WTC11 (cell line): ENCODE measurements around the gene TOMM6.

Experiments
- AFF4 ChIP-seq: sonication (generic); formaldehyde crosslinking; IDR thresholded peaks from 2 replicates; pipeline ENCODE4 v1.8.1; 2023; ENCODE audit warnings: mild to moderate bottlenecking, missing genetic modification reagents, borderline replicate concordance
- ATF1 ChIP-seq: sonication (generic); formaldehyde crosslinking; IDR thresholded peaks from 2 replicates; pipeline ENCODE4 v1.8.1; 2023; ENCODE audit warnings: mild to moderate bottlenecking, moderate library complexity, missing genetic modification reagents
- CDX4 ChIP-seq: fragments of 250-450 bp; sonication (Bioruptor Pico); IDR thresholded peaks from 2 replicates; pipeline ENCODE4 v1.9.0; 2021; ENCODE audit warnings: moderate library complexity, mild to moderate bottlenecking, inconsistent platforms, borderline replicate concordance
- ELF4 ChIP-seq: sonication (generic); formaldehyde crosslinking; IDR thresholded peaks from 2 replicates; pipeline ENCODE4 v1.8.1; 2022; ENCODE audit warnings: low read depth, mild to moderate bottlenecking, moderate library complexity, missing genetic modification reagents
- KAT7 ChIP-seq: sonication (generic); formaldehyde crosslinking; IDR thresholded peaks from 2 replicates; pipeline ENCODE4 v1.8.1; 2023; ENCODE audit warnings: missing genetic modification reagents, mild to moderate bottlenecking, borderline replicate concordance
- SMAD3 ChIP-seq: sonication (generic); formaldehyde crosslinking; IDR thresholded peaks from 2 replicates; pipeline ENCODE4 v1.8.0; 2022; ENCODE audit warnings: missing genetic modification reagents, mild to moderate bottlenecking, borderline replicate concordance
- USF2 ChIP-seq: sonication (generic); formaldehyde crosslinking; IDR thresholded peaks from 2 replicates; pipeline ENCODE4 v1.8.1; 2023; ENCODE audit warnings: mild to moderate bottlenecking, missing genetic modification reagents, moderate library complexity
- ZNF263 ChIP-seq: sonication (generic); formaldehyde crosslinking; IDR thresholded peaks from 2 replicates; pipeline ENCODE4 v1.8.1; 2022; ENCODE audit warnings: low read depth, mild to moderate bottlenecking, moderate library complexity, missing genetic modification reagents
- ZNF423 ChIP-seq: fragments of 250-450 bp; sonication (Bioruptor Pico); IDR thresholded peaks from 2 replicates; pipeline ENCODE4 v2.1.2; 2022; ENCODE audit warnings: mild to moderate bottlenecking, moderate library complexity
- ZSCAN18 ChIP-seq: fragments of 250-450 bp; sonication (Bioruptor Pico); IDR thresholded peaks from 2 replicates; pipeline ENCODE4 v2.1.2; 2022; ENCODE audit warnings: mild to moderate bottlenecking, moderate library complexity
- TF ChIP-seq, protein P1 (sequence below): fragments of 200-600 bp; IDR thresholded peaks from 2 replicates; pipeline ENCODE4 v1.8.0; 2022; ENCODE audit warnings: antibody characterized with exemption
- TF ChIP-seq, protein P2 (sequence below): sonication (generic); formaldehyde crosslinking; IDR thresholded peaks from 2 replicates; pipeline ENCODE4 v1.8.1; 2023; ENCODE audit warnings: mild to moderate bottlenecking, missing genetic modification reagents

DNA sequence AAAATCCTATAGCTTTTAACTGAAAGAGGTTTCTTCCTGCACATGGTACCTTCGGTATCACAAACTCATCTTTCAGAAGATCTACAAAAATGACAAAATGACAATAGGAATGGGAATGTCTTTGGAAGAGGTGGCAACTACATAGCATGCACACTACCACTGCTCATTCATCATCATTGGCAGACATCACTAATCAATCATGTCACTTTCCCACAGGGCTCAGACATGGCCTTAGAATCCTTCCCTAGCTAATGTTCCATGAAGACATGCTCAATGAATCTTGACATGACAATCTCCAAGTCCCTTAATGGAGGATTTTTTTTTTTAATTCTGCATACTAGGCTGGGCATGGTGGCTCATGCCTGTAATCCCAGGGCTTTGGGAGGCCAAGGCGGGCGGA, 37.1 kb upstream of the TOMM6 start:
- TF ChIP-seq ELF4 (CRISPR knock-in tag) (no peak), KAT7 (no peak), USF2 (CRISPR knock-in tag) (no peak), ZNF263 (CRISPR knock-in tag) (no peak), SMAD3 (no peak), ZNF423 (CRISPR knock-in tag) (no peak), AFF4 (CRISPR knock-in tag) (no peak), ZSCAN18 (no peak), ATF1 (CRISPR knock-in tag) (no peak), CDX4 (CRISPR knock-in tag) (no peak)
- TF ChIP-seq, protein P1, sequence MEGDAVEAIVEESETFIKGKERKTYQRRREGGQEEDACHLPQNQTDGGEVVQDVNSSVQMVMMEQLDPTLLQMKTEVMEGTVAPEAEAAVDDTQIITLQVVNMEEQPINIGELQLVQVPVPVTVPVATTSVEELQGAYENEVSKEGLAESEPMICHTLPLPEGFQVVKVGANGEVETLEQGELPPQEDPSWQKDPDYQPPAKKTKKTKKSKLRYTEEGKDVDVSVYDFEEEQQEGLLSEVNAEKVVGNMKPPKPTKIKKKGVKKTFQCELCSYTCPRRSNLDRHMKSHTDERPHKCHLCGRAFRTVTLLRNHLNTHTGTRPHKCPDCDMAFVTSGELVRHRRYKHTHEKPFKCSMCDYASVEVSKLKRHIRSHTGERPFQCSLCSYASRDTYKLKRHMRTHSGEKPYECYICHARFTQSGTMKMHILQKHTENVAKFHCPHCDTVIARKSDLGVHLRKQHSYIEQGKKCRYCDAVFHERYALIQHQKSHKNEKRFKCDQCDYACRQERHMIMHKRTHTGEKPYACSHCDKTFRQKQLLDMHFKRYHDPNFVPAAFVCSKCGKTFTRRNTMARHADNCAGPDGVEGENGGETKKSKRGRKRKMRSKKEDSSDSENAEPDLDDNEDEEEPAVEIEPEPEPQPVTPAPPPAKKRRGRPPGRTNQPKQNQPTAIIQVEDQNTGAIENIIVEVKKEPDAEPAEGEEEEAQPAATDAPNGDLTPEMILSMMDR: no peak
- TF ChIP-seq, protein P2, sequence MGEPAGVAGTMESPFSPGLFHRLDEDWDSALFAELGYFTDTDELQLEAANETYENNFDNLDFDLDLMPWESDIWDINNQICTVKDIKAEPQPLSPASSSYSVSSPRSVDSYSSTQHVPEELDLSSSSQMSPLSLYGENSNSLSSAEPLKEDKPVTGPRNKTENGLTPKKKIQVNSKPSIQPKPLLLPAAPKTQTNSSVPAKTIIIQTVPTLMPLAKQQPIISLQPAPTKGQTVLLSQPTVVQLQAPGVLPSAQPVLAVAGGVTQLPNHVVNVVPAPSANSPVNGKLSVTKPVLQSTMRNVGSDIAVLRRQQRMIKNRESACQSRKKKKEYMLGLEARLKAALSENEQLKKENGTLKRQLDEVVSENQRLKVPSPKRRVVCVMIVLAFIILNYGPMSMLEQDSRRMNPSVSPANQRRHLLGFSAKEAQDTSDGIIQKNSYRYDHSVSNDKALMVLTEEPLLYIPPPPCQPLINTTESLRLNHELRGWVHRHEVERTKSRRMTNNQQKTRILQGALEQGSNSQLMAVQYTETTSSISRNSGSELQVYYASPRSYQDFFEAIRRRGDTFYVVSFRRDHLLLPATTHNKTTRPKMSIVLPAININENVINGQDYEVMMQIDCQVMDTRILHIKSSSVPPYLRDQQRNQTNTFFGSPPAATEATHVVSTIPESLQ: no peak
